GM06990 (cell line): Measurements from ENCODE around the gene C5orf24.

Experiments used
- DNase-seq: peaks from one replicate; pipeline ENCODE4 v3.0.0-alpha.2; 2011; ENCODE audit not compliant: insufficient read length; ENCODE audit errors: extremely low read depth
- H3K27me3 ChIP-seq: replicated peaks from 2 replicates; pipeline ENCODE4 v1.6.0; 2011; ENCODE audit warnings: low read length; ENCODE audit not compliant: control insufficient read depth, insufficient read depth
- H3K36me3 ChIP-seq: 2 replicates; pipeline ENCODE4 v1.5.1; 2011; ENCODE audit warnings: low read length; ENCODE audit not compliant: control insufficient read depth, insufficient read depth
- H3K4me3 ChIP-seq: replicated peaks from 2 replicates; pipeline ENCODE4 v1.5.1; 2011; ENCODE audit warnings: low read depth, mild to moderate bottlenecking, control low read depth, low read length
- CTCF ChIP-seq: IDR thresholded peaks from 2 replicates; pipeline ENCODE4 v1.5.1; 2011; ENCODE audit warnings: low read length, control low read depth, mild to moderate bottlenecking, inconsistent platforms; ENCODE audit not compliant: insufficient read depth, poor library complexity, severe bottlenecking

The C5orf24 gene

GRCh38 chr5:134817006-134817405, 28.8 kb upstream of the C5orf24 start:
- TF ChIP-seq CTCF = no peak
- H3K4me3 ChIP-seq = no peak overlapping the region
- H3K36me3 ChIP-seq = peaks cover 10% of the 10 kb centered on the region
- DNase-seq = no peak
- H3K27me3 ChIP-seq = no peaks in the 10 kb centered on the region

GRCh38 chr5:134818776-134819175, 27.0 kb upstream of the C5orf24 start:
- Histone ChIP-seq H3K4me3 (no peak overlapping the region), H3K27me3 (no peaks in the 10 kb centered on the region), H3K36me3 (peaks cover 17% of the 10 kb centered on the region)
- no peak for DNase-seq
- TF ChIP-seq CTCF = no peak

GRCh38 chr5:134819407-134819963, 26.3 kb upstream of the C5orf24 start:
- TF ChIP-seq CTCF = no peak
- DNase-seq = no peak
- H3K27me3 ChIP-seq = no peaks in the 10 kb centered on the region
- no peak overlapping the region for H3K4me3 ChIP-seq
- peaks cover 17% of the 10 kb centered on the region for H3K36me3 ChIP-seq

- H3K4me3 ChIP-seq = no peak overlapping the region
- DNase-seq = no peak
- H3K27me3 ChIP-seq = no peaks in the 10 kb centered on the region
- no peak for TF ChIP-seq CTCF
- H3K36me3 ChIP-seq = peaks cover 17% of the 10 kb centered on the region
These were observed 23.9 kb upstream of the C5orf24 start for GRCh38 chr5:134821841-134822240.

- TF ChIP-seq CTCF = no peak
- H3K4me3 ChIP-seq = no peak overlapping the region
- H3K27me3 ChIP-seq = no peaks in the 10 kb centered on the region
- peaks cover 11% of the 10 kb centered on the region for H3K36me3 ChIP-seq
- no peak for DNase-seq
These were observed 21.1 kb upstream of the C5orf24 start for GRCh38 chr5:134824681-134825080.

- H3K4me3 ChIP-seq = no peak overlapping the region
- TF ChIP-seq CTCF = no peak
- no peak for DNase-seq
- H3K27me3 ChIP-seq = no peaks in the 10 kb centered on the region
- H3K36me3 ChIP-seq = peaks cover 9% of the 10 kb centered on the region
These were observed 20.6 kb upstream of the C5orf24 start for GRCh38 chr5:134825212-134825611.
